Activated CD8-positive, alpha-beta memory T cell treated with anti-CD3 and anti-CD28 coated beads for 48 hours (primary cell): ENCODE data around the gene ARHGEF39.

ENCODE experiments used
- DNase-seq, 3 experiments: peaks; one replicate each; pipeline ENCODE4 v3.0.0-alpha.2; 2020; ENCODE audit warnings: low read depth in 2 of 3, low spot score in 2 of 3

Gene ARHGEF39, protein sequence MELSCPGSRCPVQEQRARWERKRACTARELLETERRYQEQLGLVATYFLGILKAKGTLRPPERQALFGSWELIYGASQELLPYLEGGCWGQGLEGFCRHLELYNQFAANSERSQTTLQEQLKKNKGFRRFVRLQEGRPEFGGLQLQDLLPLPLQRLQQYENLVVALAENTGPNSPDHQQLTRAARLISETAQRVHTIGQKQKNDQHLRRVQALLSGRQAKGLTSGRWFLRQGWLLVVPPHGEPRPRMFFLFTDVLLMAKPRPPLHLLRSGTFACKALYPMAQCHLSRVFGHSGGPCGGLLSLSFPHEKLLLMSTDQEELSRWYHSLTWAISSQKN

DNA sequence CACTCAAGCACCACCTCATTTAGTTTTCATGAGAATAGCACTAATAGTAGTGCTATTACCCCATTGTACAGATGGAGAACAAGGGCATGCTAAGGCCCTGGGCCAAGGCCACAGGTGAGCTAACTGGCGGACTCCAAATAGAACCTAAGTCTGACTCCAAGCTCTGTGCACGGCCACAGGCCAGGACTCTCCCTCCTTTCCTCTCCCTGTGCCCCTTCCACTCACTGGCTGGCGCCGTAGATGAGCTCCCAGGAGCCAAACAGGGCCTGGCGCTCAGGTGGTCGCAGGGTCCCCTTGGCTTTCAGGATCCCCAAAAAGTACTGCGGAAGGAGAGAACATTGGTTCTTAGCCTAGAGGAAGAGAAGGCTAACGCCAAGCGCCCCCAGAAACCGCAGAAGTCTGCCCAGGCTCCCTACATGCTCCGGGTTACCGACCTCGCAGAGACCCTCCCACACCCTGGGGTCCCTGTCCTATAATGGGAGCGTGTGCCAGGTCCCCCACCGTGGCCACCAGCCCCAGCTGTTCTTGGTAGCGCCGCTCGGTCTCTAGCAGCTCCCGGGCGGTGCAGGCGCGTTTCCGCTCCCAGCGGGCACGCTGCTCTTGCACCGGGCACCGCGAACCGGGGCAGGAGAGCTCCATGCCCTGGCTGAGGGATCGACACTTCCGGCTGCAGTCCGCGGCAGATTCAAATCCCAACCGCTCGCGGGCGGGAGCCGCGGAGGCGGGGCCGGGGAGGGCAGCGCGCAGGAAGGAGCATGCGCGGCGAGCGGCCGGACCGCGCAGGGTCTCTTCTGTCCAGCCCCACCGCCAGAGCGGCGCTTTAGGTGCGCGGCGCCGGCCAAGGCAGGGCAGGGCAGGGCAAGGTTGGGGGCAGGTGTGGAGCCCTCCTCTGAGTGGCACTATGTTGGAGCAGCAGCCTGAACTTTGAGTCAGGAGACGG is at the start of gene ARHGEF39:
TSS of gene ARHGEF39 (minus strand) at position 665 of the 940 bp plus-strand sequence. CDS start at position 639, 26 bp downstream.
- peak in 2 of 3 experiments; percentile 49 to 67 for DNase-seq

DNA sequence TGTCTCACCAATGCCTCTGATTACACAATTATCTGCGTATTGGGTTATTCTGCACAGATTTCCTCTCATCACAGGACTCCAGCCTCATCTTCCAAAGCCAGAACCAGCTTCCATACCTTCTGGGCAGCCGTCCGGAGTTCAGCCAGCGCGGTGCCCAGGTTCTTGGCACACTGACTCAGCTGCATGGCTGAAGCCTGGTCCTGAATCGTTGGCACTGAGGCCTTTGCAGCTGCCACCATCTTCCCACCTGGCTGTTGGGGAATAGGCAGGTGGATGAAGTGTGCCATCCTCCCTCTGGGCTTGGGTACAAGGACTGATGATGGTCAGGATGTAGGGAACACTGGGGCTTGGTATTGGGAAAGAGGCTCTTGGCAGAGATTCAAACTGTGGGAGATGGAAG is 49.1 kb upstream of the ARHGEF39 start:
- DNase-seq: no peak

DNA sequence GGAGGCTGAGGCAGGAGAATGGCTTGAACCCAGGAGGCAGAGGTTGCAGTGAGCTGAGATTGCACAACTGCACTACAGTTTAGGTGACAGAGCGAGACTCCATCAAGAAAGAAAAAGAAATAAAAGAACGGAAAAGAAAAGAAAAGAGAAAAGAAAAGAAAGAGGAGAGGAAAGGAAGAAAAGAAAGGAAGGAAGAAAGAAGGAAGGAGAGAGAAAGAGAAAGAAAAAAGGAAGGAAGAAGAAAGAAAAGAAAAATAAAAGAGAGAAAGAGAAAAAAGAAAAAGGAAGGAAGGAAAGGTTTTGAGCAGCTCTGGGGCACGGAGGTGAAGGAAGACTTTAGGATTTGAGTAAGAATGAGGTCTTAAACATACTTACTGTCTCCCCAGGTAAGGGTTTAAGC is 48.6 kb upstream of the ARHGEF39 start:
- DNase-seq: no peak

DNA sequence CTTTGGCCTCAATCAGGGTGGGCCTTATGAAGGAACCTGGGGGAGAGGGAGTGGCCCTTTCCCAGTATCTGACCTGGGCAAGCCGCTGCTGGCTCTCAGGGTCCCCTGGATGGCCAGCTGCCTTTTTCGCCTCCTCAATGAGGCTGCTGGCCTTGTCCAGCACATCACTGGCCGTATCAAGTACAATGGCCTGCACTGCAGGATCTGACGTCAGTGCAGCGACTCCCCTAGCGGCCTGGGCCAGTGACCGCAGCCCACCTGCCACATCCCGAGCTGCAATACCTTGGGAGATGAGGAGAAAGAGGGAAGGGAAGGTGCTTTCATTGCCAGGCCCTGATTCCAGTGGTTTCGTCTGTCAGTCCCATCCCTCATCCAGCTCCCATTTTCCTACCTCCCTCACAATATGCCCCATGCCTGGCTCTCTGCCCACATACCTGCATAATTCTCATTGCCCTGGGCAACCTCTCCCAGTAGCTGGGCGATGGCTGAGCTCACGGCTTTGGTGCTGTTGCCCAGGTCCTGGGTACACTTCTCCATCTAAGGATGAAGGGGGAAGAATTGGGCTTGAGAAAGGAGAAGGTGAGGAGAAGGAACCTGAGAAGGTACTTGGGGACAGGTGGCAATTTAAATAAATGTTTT is 47.9 kb upstream of the ARHGEF39 start:
- DNase-seq: no peak

DNA sequence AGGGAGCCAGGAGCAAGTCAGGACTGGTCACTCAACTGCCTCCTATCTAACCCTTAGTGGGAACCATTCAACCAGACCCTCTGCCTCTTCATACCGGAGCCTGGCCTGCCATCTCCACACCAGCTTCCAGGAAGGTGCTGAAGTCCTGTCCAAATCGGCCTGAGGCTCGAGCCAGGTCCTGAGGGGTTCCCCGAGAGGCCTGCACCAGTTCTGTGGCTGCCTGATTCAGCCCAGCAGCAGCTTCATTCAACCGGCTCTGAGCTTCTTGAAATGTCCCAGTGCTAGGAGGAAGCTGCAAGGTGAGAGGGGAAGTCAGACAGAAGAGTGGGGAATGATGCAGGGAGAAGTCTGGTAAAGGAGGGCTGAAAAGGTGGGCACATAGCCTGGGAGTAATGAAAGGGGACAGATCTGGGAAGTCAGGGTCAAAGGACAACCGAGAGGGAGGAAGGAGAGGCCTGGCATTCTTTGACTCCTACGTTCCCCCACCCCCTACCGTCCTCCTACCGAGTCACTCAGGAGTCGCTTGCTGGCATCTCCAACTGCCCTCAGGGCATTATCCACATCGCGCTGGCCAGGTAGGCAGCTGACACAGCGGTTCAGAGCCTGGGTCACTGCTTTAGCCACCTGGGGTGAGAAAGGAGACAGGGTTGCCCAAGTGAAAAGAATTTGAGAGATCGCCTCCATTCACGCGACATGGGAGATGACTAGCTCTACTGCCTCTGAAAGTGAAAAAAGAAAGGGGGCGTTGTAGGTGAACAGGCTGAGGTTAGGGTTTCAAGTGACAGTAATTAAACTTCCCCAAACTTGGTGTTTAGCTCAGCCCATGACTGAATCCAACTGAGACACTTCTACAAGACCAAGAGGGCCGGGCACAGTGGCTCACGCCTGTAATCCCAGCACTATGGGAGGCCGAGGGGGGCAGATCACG is 46.8 kb upstream of the ARHGEF39 start:
- DNase-seq: no peak

DNA sequence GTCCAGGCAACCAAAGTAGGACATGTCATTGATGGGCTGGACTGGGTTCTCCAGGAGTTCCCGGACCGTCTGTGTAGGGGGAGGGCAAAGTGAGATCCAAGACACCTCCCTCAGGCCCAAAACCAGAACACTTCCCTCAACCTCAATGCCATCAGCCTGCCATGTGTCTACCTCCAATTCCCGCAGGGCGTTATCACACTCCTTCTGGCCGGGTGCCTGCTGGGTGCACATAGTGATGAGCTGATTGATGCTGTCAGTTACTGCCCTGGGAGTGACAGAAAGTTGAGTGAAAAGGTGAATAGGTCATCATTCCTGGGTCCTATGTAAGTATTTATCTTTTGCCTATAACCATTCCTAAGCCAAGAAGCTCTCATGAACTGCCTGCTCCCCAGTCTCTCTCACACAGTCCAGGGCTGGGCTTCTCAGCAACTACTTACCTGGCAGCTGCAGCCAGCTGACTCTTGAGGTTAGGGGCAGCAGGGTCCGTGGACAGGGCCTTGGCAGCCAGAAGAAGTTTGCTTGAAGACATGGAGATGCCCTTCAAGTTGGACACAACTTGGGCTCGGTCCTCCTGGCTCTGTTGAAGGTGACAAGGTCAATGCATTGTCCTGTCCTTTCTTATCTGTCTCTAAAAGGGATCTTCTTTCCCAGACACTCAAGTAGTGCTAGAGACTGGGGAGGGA is 46.0 kb upstream of the ARHGEF39 start:
- no peak for DNase-seq

DNA sequence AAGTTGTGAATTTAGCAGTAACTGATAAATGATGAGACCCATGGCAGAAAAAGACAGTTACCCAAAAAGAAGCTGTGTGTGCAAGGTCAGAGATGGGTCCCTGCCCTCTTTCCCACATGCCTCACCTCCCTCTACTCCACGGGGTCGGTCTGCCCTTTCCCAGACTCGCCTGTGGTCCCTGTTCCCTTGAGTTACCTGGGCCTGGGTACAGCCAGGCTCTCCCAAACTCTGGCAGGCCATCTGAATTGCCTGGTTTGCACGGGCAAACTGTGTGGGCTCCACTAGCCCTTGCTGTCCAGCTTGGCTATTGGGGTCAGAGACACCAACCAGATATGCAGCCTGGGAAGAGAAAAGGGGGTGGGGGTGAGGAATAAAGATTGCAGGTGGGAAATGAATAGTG is 43.2 kb upstream of the ARHGEF39 start:
- DNase-seq: no peak

DNA sequence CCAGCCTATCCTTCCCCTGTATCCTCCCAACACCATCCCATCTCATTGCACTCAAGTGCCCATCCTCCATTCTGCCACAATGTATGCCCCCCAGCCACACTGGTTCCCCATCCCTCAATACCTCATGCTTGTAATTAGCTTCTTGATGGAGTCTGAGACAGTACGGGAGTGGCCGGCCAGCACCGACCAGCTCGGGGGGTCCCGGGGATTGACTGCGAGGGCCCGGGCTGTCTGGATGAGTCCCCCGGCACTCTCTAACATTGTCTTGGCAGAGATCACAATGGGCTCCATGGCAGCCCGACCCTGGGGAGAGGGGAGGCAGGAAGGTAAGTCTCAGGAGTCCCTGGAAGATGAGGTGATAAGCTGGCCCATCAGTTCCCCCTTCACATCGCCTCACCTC is 42.0 kb upstream of the ARHGEF39 start:
- no peak for DNase-seq

DNA sequence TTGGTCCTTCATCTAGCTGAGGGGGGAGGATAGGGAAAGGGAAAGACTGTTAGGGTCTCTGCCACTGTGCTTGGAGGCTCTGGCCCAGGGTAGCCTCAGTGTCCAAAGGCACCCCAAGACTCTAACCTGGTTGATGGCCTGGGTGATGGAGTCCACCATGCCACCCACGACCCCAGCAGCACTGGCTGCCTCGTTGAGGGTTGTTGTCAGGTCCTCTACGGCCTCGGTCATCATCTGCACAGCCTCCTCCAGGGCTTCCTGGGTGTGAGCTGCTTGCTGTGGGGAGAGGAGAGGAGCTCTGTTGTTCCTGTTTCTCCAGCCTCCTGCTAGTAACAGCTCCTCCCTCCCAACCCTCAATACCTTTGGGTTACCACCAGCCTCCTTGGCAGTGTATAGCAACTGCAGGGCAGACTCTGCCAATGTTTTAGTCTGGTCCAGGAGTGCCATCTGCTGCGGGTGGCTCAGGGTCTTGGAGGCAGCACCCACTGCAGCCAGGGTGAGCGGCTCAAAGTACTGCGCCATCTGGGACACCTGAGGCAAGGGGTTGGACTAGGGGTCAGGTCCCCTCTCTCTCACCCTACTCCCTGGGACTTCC is 40.9 kb upstream of the ARHGEF39 start:
- DNase-seq: no peak

DNA sequence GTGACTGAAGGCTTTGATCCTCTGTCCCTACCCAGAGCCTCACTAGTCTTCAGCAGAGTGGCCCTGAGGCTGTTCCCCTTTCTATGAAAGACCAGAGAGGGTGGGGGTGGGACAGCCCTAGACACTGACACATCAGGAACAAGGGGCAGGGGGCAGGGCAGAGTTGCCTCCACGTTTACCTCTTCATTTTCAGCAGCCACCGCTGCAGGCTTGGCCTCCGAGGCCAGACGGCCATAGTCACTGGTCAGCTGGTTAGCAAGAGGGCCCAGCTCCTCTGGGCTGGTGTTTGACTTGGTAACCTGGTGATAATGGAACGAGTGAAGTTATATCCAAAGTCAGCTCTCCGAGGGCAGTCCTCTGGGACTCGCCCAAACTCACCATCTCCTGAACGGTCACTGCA is 40.4 kb upstream of the ARHGEF39 start:
- no peak for DNase-seq

DNA sequence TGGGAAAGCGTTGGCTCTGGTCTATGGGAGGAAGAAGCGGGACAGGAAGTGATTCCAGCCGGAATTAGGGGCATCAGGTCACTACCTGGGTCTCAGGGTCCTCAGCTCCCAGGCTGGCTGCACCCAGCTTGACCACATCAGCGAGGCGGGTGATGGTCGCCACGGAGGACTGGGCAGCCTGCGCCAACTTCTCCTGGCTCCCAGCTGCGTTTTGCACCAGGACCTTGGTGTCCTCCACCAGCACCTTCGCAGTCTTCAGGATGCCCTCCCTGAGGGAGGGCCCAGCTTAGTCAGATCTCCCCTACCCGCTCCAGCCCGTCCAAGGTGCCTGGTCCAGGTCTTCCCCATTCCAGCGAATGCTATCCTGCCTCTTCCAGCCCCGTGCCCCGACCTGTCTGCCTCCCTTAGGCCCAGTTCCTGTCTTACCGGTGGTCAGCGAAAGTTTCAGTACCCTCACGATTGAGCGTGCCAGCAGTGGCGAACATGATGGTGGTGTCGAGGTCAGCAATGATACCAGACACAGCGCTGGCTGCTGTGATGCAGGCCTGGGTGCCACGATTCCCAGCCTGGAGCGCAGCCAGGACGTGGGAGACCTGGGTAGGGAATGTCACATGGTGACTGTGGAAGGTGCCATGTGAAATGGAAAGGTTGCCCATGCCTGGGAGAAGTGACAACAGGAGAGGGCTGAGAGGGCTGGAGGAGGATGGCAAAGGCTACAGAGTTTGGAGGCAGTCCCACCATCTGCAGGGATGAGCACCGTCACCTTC is 39.1 kb upstream of the ARHGEF39 start:
- DNase-seq: no peak

DNA sequence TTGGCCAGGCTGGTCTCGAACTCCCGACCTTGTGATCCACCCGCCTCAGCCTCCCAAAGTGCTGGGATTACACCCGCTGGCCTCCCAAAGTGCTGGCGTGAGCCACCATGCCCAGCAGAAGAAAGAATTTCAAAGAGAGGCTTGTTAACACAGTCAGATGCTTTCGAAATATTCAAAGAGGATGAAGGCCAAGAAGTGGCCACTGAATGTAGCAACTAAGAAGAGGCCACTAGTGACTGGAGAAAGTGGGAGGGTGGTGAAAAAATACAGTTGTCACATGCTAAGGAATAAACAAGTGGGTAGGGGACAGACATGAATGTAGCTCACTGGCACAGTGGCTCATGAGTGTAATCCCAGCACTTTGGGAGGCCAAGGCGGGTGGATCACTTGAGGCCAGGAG is 37.7 kb upstream of the ARHGEF39 start:
- no peak for DNase-seq

DNA sequence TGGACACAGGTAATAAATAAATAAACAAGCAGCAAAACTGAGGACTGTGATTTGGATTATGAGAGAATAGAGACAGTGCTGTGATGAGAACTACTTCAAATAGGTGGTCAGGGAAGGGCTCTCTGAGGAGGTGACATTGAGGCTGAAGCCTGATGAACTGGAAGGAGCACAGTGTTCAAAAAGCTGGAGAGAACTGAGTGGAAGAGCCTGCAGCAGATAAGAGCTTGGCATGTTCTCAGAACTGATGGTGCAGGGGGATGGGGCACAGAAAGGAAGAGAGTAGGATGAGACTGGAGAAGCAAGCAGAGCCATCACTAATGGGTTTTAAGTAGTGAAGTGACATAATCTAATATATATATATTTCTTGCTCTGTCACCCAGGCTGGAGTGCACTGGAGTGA is 35.9 kb upstream of the ARHGEF39 start:
- DNase-seq: no peak

DNA sequence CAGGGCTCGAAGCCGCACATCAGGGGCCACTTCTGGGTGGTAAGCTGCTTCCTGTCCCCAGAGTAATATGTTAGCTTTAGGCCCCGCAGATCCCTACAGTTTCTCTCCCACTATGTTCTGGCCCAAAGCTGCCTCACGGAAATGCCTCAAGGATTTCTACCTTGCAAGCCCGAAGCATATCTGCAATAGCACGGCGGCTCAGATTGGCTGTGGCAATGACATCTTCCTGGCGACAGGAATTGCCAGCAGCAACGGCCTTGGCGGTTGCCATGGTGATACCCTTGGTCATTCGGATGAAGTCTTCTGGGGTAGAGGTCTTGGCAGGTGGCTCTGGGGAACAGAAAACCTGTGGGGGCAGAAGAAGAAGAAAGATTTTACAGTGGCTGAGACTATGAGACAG is 35.0 kb upstream of the ARHGEF39 start:
- DNase-seq: no peak

DNA sequence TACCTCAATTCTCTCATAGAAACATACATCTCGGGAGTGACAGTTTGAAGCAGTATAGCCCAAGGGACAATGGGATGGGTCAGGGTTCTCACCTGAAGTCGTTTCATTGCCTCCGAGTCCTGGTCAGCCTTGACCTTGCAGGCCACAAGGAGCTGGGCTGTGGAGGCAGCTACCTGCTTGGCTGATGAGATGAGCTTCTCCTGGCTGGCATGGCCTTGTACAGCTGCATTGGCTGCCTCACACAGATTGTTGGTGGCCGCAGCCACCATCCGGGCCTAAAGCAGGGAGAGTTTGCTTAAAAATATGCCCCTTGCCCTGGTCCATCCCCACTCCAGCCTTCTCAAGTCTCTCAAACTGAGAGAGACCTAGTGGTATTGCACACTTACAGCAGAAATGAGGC is 33.2 kb upstream of the ARHGEF39 start:
- no peak for DNase-seq

DNA sequence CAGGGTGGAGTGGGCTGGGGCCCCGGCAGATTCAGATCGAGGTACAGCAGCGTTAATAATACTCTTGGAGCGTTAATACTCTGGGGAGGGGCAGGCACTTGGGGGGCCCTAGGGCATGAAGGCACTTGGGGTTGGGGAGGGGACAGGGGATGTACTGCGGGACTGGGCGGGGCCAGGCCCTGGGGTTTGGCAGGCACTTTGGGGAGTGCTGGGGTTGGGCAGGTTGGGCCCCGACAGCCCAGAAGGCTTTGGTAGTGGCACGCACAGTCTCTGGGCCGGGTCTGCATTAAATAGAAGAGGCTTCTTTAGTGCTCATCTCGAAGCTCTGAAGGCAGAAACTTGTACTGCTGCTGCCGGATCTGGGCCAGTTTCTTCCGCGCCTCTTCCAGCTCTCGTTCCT is 32.5 kb upstream of the ARHGEF39 start:
- no peak for DNase-seq

DNA sequence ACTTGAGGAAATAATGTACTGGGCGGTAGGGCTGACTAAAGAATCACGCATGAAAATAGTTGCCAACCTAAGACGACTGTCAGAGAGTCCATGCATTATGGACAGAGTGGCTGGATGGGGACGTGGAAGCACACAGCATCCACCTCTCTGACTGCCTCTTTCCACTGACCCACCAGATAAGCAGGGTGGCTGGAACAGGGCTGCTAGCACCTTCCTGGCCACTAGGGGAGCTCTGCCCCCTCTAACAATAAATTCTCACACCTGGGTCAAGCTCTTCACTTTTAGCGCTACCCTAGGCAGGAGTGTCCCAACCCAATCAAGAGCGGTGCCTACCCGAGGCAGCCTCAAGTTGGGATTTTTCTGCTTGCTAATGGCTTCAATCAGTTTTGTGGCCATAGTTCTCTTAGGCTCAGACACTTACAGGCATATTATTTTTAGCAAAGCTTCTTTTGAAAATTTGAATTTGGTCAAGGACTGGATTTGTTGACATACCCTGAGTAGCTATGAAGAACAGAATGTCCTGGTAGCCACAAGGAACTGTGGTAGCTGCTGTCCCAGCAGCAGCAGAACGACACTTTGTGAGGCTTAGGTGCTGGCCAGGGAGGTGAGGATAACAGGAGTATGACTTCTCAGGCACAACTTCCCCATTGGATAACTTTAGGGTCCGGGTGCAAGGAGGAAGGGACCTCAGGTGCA is 31.7 kb upstream of the ARHGEF39 start:
- DNase-seq: no peak

DNA sequence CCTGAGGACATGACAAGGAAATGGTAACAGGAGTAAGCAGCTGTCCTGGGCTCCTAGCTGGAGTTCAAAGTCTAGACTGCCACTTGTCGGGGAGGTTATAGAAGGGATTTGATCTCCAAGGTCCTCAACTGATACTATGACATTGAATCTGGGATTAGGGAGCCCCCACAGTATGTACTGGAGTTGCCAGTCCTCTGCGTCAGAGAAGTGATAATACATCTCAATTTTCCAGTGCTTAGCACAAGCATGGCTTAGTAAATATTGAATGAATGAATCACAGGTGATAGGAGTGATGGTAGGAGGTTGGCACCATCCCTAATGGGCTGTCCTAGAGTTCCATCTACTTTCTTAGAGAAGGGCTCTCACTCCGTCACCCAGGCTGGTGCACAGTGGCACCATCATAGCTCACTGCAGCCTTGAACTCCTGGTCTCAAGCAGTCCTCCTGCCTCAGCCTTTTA is 31.0 kb upstream of the ARHGEF39 start:
- DNase-seq: no peak
